SH-SY5Y (cell line): ENCODE measurements around the gene JAZF1.

Experiments used
- GATA2 ChIP-seq: IDR thresholded peaks from 2 replicates; pipeline ENCODE4 v1.6.1; 2011; ENCODE audit warnings: mild to moderate bottlenecking, low read depth, low read length
- GATA3 ChIP-seq: IDR thresholded peaks from 2 replicates; pipeline ENCODE4 v1.6.1; 2011; ENCODE audit warnings: low read depth, mild to moderate bottlenecking, low read length, moderate library complexity

DNA sequence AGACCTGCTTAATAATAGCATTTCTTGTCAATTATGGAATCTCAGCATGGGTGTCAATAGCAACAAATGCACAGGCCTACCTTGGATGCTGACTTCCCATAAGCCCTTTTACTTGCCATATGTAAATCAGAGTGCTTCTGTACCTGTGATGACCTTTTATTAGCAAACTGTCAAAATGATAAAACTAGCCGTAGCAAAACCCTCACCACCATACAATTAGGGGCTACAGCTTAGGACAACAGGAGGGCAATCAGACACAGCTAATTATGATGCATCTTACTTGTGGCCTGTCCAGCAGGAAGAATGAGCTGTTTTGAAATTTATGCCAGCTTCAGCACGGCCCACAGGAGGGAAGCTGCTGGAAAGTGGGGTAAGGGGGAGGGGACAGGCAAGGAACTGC is 239.1 kb downstream of the JAZF1 start:
- TF ChIP-seq GATA2 (no peak), GATA3 (no peak)
